ENCODE data around the gene FOXQ1.

DNA sequence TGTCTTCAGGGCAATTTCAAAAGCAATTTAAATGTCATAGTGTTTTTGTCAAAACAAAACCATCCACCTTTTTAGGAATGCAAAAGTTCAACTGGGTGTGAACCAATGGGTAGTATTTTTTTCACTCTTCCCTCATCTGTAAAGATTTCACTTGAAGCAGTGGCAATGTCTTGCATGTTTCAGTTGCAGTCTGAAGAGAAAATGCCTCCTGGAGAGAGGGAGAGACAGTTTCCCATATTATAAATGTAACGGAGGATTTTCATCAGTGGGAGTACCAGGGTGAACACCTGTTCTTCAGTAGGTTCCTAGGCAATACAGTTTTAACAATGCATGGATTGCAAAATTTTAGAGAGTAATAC is 3.3 kb downstream of the FOXQ1 start:
- TF ChIP-seq POLR2A (IDR thresholded peaks at IDR 0.05) = no peak
- TF ChIP-seq, protein P1, sequence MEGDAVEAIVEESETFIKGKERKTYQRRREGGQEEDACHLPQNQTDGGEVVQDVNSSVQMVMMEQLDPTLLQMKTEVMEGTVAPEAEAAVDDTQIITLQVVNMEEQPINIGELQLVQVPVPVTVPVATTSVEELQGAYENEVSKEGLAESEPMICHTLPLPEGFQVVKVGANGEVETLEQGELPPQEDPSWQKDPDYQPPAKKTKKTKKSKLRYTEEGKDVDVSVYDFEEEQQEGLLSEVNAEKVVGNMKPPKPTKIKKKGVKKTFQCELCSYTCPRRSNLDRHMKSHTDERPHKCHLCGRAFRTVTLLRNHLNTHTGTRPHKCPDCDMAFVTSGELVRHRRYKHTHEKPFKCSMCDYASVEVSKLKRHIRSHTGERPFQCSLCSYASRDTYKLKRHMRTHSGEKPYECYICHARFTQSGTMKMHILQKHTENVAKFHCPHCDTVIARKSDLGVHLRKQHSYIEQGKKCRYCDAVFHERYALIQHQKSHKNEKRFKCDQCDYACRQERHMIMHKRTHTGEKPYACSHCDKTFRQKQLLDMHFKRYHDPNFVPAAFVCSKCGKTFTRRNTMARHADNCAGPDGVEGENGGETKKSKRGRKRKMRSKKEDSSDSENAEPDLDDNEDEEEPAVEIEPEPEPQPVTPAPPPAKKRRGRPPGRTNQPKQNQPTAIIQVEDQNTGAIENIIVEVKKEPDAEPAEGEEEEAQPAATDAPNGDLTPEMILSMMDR (IDR thresholded peaks at IDR 0.05 in 4 of 5, conservative IDR thresholded peaks at IDR 0.05 in 1 of 5) = no peak

Measured in gastrocnemius medialis (tissue), 4 donors.